Left cardiac atrium (tissue), 4 donors: ENCODE data around the gene FAN1. TPM values are rescaled to one million over a fixed set of nuclear protein-coding genes. Genes with fewer than 3 reads are reported as not detected.

Experiments used
- ATAC-seq, 2 donors: fragments of 200-7000 bp; cut with Tn5 transposase; one replicate each; pipeline ENCODE4 v1.9.1; 2020; ENCODE audit warnings: mild to moderate bottlenecking in 2 of 2, moderate library complexity in 2 of 2
- DNase-seq: peaks from one replicate; pipeline ENCODE4 v3.0.0-alpha.2; 2020
- intact Hi-C, 2 donors: fragments of 100-400 bp; cut with DNase I; formaldehyde crosslinking; loops; one replicate each; pipeline versions ENCODE4 v1.14.1 to v1.15.1; 2022 to 2023
- total RNA-seq, 2 donors: library from RNA; stranded (reverse); fragmentation: NEBNext Ultra II Directional; extraction: Animal tissue kit (Norgen Biotek cat#: 25700); gene quantifications; one replicate each; pipeline ENCODE4 v1.2.1, GENCODE V29; 2021
- donor health status: DM: no; HTN: yes; CAD: no.
- donor health status: DM: no; HTN: yes; CAD: no; lungs with severe emphysema.
- donor health status: DM: yes; HTN: yes; CAD: no.
- donor health status: Dilated cardiomyopathy.

Gene FAN1
- total RNA-seq, 2 donors from 2014 or later, result 9.8 to 19.9 TPM

- DNase-seq (no peak), ATAC-seq (no peak)
- intact Hi-C loops, result no loop called here
Measured at GRCh38 chr15:30917675-30918074, 14.0 kb downstream of the FAN1 start.

- ATAC-seq (peak in 1 of 2 donors; percentile 39), DNase-seq (no peak)
- intact Hi-C loops, result no loop called here
Measured at GRCh38 chr15:30918366-30918765, 14.7 kb downstream of the FAN1 start.

GRCh38 chr15:30919877-30920550 is 16.3 kb downstream of the FAN1 start:
- intact Hi-C loops, result no loop called here
- ATAC-seq (no peak), DNase-seq (no peak)

GRCh38 chr15:30921106-30921505 is 17.4 kb downstream of the FAN1 start:
- ATAC-seq, result no peak
- intact Hi-C loops, result no loop called here
- no peak for DNase-seq

GRCh38 chr15:30921781-30922479 is 18.2 kb downstream of the FAN1 start:
- ATAC-seq (peak; percentile 91 to 94), DNase-seq (peak; percentile 42)
- intact Hi-C loops, result no loop called here

GRCh38 chr15:30922480-30923311 is 19.0 kb downstream of the FAN1 start:
- peak in 1 of 2 donors; percentile 70 for ATAC-seq
- intact Hi-C loops, result no loop called here
- peak; percentile 24 for DNase-seq

- peak; percentile 70 to 76 for ATAC-seq
- DNase-seq, result peak; percentile 25
- intact Hi-C loops, result no loop called here
Measured at GRCh38 chr15:30923429-30923828, 19.7 kb downstream of the FAN1 start.

GRCh38 chr15:30924353-30924752 is 20.6 kb downstream of the FAN1 start:
- DNase-seq (no peak), ATAC-seq (no peak)
- intact Hi-C loops, result no loop called here

- intact Hi-C loops, result no loop called here
- ATAC-seq (no peak), DNase-seq (no peak)
Measured at GRCh38 chr15:30925686-30926085, 22.0 kb downstream of the FAN1 start.

- intact Hi-C loops, result no loop called here
- no peak for DNase-seq
- no peak for ATAC-seq
Measured at GRCh38 chr15:30926161-30926560, 22.4 kb downstream of the FAN1 start.

GRCh38 chr15:30927148-30927761 is 23.5 kb downstream of the FAN1 start:
- no peak for DNase-seq
- intact Hi-C loops, result no loop called here
- no peak for ATAC-seq

- no peak for DNase-seq
- intact Hi-C loops, result no loop called here
- ATAC-seq, result no peak
Measured at GRCh38 chr15:30928076-30928475, 24.4 kb downstream of the FAN1 start.

- DNase-seq (no peak), ATAC-seq (no peak)
- intact Hi-C loops, result no loop called here
Measured at GRCh38 chr15:30929064-30929669, 25.5 kb downstream of the FAN1 start.

- DNase-seq (no peak), ATAC-seq (no peak)
- intact Hi-C loops, result no loop called here
Measured at GRCh38 chr15:30929982-30930381, 26.3 kb downstream of the FAN1 start.

- intact Hi-C loops, result no loop called here
- no peak for DNase-seq
- ATAC-seq, result no peak
Measured at GRCh38 chr15:30930422-30930821, 26.7 kb downstream of the FAN1 start.

GRCh38 chr15:30933293-30933692 is 29.6 kb downstream of the FAN1 start:
- intact Hi-C loops, result no loop called here
- no peak for ATAC-seq
- DNase-seq, result no peak

GRCh38 chr15:30939161-30939560 is 35.4 kb downstream of the FAN1 start:
- DNase-seq (no peak), ATAC-seq (no peak)
- intact Hi-C loops, result no loop called here

GRCh38 chr15:30940359-30940758 is 36.6 kb downstream of the FAN1 start:
- no peak for DNase-seq
- no peak for ATAC-seq
- intact Hi-C loops, result no loop called here

GRCh38 chr15:30941520-30941919 is 37.8 kb downstream of the FAN1 start:
- DNase-seq (no peak), ATAC-seq (no peak)
- intact Hi-C loops, result no loop called here
